Measurements from ENCODE around the gene QPCTL.
"Not testable (repeated sequence)": the region's sequence is repeated elsewhere in the genome, so short reads cannot be mapped to it uniquely, and the experiment has no call there.

The QPCTL gene

GRCh38 chr19:45717131-45717982 lies 24.9 kb downstream of the QPCTL start:
- peak; percentile 92 to 96 for DNase-seq (ENCODE audit: low read depth in 2 of 2)

- DNase-seq (ENCODE audit: low read depth in 2 of 2): no peak
Measured at GRCh38 chr19:45717983-45718650, 25.7 kb downstream of the QPCTL start.

GRCh38 chr19:45720065-45720464 lies 27.6 kb downstream of the QPCTL start:
- not testable (repeated sequence) for DNase-seq (ENCODE audit: low read depth in 2 of 2)

- not testable (repeated sequence) for DNase-seq (ENCODE audit: low read depth in 2 of 2)
Measured at GRCh38 chr19:45728683-45729082, 36.2 kb downstream of the QPCTL start.

GRCh38 chr19:45729800-45730290 lies 37.4 kb downstream of the QPCTL start:
- no peak for DNase-seq (ENCODE audit: low read depth in 2 of 2)

- DNase-seq (ENCODE audit: low read depth in 2 of 2): peak; percentile 93
Measured at GRCh38 chr19:45730368-45731288, 38.2 kb downstream of the QPCTL start, which contains the start of gene FBXO46. TSS of gene FBXO46 (minus strand) at chr19:45730896. CDS start at chr19:45713495, 17,401 bp downstream.

- DNase-seq (ENCODE audit: low read depth in 2 of 2): no peak
Measured at GRCh38 chr19:45733160-45733810, 40.8 kb downstream of the QPCTL start, which contains the start of gene MEIOSIN. TSS of gene MEIOSIN (plus strand) at chr19:45733439. CDS start at chr19:45735377, 1,938 bp downstream.

GRCh38 chr19:45739498-45740439 lies 47.3 kb downstream of the QPCTL start:
- DNase-seq (ENCODE audit: low read depth in 2 of 2): no peak

- DNase-seq (ENCODE audit: low read depth in 2 of 2): no peak
Measured at GRCh38 chr19:45742969-45743368, 50.5 kb downstream of the QPCTL start.

GRCh38 chr19:45745606-45746005 lies 53.1 kb downstream of the QPCTL start:
- no peak for DNase-seq (ENCODE audit: low read depth in 2 of 2)

GRCh38 chr19:45746866-45747265 lies 54.4 kb downstream of the QPCTL start:
- DNase-seq (ENCODE audit: low read depth in 2 of 2): no peak

- DNase-seq (ENCODE audit: low read depth in 2 of 2): no peak
Measured at GRCh38 chr19:45747513-45747912, 55.0 kb downstream of the QPCTL start.

- not testable (repeated sequence) for DNase-seq (ENCODE audit: low read depth in 2 of 2)
Measured at GRCh38 chr19:45751483-45751882, 59.0 kb downstream of the QPCTL start.

GRCh38 chr19:45752639-45753038 lies 60.2 kb downstream of the QPCTL start:
- no peak for DNase-seq (ENCODE audit: low read depth in 2 of 2)

GRCh38 chr19:45753548-45753947 lies 61.1 kb downstream of the QPCTL start:
- no peak for DNase-seq (ENCODE audit: low read depth in 2 of 2)

Measured in stimulated activated CD4-positive, alpha-beta T cell treated with anti-CD3 and anti-CD28 coated beads, Interleukin-12 subunit alpha, Interleukin-12 subunit beta, amount 100 ng/mL, for 24 hours (primary cell).